ENCODE measurements around the gene FAM120B.

FAM120B gene

GRCh38 chr6:170424604-170425126 lies 118.1 kb downstream of the FAM120B start:
- DNase-seq, result no peak

- no peak for DNase-seq
Observed at GRCh38 chr6:170429450-170429849, 122.9 kb downstream of the FAM120B start.

- DNase-seq, result no peak
Observed at GRCh38 chr6:170433163-170434116, 126.9 kb downstream of the FAM120B start.

- DNase-seq, result no peak
Observed at GRCh38 chr6:170434117-170434820, 127.7 kb downstream of the FAM120B start.

- DNase-seq, result no peak
Observed at GRCh38 chr6:170434821-170435155, 128.2 kb downstream of the FAM120B start.

- no peak for DNase-seq
Observed at GRCh38 chr6:170435766-170436165, 129.2 kb downstream of the FAM120B start.

GRCh38 chr6:170436209-170436809 lies 129.8 kb downstream of the FAM120B start:
- DNase-seq, result no peak

- DNase-seq, result no peak
Observed at GRCh38 chr6:170437719-170438401, 131.3 kb downstream of the FAM120B start.

- peak; percentile 94 for DNase-seq
Observed at GRCh38 chr6:170438402-170438753, 131.8 kb downstream of the FAM120B start.

GRCh38 chr6:170438861-170439260 lies 132.3 kb downstream of the FAM120B start:
- DNase-seq, result no peak

GRCh38 chr6:170439366-170440361 lies 133.1 kb downstream of the FAM120B start:
- no peak for DNase-seq

GRCh38 chr6:170440437-170440836 lies 133.9 kb downstream of the FAM120B start:
- no peak for DNase-seq

- no peak for DNase-seq
Observed at GRCh38 chr6:170441316-170441715, 134.8 kb downstream of the FAM120B start.

GRCh38 chr6:170442596-170442995 lies 136.0 kb downstream of the FAM120B start:
- no peak for DNase-seq

GRCh38 chr6:170443151-170443662 lies 136.6 kb downstream of the FAM120B start:
- no peak for DNase-seq

- no peak for DNase-seq
Observed at GRCh38 chr6:170444056-170444591, 137.6 kb downstream of the FAM120B start.

GRCh38 chr6:170444811-170445211 lies 138.3 kb downstream of the FAM120B start:
- DNase-seq, result no peak

- DNase-seq, result no peak
Observed at GRCh38 chr6:170445487-170445886, 138.9 kb downstream of the FAM120B start.

- no peak for DNase-seq
Observed at GRCh38 chr6:170445971-170446370, 139.4 kb downstream of the FAM120B start.

- DNase-seq, result no peak
Observed at GRCh38 chr6:170446841-170447560, 140.4 kb downstream of the FAM120B start.
